SH-SY5Y (cell line): ENCODE results near the gene FBXO5.

ENCODE experiments used
- GATA2 ChIP-seq: IDR thresholded peaks from 2 replicates; pipeline ENCODE4 v1.6.1; 2011; ENCODE audit warnings: mild to moderate bottlenecking, low read depth, low read length
- GATA3 ChIP-seq: IDR thresholded peaks from 2 replicates; pipeline ENCODE4 v1.6.1; 2011; ENCODE audit warnings: low read depth, mild to moderate bottlenecking, low read length, moderate library complexity

FBXO5 gene

GRCh38 chr6:152977556-152977955 is 5.3 kb downstream of the FBXO5 start:
- TF ChIP-seq GATA2 (no peak), GATA3 (no peak)

DNA sequence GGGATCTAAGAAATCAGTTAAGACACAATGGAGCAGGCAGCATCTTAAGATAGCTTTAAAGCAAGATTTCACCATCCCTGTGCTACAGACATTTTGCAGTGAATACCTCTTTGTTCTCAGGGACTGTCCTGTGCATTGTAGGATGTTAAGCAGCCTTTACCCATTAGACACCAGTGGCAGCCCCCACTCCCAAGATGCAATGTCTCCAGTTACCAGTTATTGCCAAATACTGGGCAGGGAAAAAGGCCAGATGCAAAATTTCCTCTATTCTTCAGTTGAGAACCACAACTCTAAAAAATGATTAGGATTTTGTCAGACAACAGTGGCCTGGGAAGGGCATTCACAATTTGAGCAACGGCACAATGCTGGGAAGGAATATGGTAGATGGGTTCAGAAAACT is 6.1 kb downstream of the FBXO5 start:
- TF ChIP-seq GATA2 (no peak), GATA3 (no peak)

DNA sequence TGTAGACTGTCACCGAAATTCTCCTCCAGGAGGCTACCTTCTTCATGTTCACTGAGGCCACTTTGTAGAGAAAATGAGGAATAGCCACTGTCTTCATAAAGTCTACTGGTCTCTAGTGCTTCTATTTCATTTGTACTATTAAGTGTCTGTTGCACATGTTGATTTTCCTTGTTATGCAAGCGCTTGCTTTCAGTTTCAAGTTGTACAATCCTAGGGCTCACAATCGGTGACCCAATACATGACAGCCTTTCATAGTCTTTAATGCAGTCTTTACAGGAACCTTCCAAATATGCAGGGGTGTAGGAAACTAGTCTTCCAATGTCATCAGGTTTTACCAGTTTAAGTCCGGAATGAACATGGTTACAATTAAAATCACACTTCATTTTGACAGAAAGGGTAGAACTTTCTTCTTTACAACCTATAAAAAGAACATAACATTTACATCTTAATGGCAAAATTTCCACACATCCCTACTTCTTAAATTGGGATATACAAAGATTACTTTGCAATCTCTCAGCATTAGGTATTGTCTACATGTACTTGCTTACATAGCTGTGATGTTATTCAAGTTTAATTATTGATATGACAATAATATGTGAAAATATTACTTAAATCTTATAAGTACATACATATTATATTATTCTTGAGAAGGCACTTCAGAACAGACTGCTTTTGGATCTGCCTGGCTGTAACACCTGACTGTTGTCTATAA is 7.5 kb downstream of the FBXO5 start:
- TF ChIP-seq GATA3 (no peak), GATA2 (no peak)

DNA sequence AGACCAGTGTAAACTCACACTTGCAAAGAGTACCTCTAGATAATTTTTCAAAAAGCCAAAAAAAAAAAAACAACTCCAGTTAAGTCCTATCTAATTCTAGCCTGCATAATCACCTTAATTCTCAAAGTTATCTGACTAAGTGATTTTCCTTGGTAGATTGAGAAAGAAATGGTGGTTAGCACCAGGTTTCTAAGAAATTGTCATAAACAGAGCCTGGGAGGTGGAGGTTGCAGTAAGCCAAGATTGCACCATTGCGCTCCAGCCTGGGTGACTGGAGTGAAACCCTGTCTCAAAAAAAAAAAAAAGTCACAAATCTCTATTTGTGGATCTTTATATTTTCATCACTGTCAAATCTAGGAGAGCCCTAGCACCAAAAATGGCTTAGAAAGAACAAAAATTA is 8.9 kb downstream of the FBXO5 start:
- TF ChIP-seq GATA2 = no peak
- TF ChIP-seq GATA3 = no peak

DNA sequence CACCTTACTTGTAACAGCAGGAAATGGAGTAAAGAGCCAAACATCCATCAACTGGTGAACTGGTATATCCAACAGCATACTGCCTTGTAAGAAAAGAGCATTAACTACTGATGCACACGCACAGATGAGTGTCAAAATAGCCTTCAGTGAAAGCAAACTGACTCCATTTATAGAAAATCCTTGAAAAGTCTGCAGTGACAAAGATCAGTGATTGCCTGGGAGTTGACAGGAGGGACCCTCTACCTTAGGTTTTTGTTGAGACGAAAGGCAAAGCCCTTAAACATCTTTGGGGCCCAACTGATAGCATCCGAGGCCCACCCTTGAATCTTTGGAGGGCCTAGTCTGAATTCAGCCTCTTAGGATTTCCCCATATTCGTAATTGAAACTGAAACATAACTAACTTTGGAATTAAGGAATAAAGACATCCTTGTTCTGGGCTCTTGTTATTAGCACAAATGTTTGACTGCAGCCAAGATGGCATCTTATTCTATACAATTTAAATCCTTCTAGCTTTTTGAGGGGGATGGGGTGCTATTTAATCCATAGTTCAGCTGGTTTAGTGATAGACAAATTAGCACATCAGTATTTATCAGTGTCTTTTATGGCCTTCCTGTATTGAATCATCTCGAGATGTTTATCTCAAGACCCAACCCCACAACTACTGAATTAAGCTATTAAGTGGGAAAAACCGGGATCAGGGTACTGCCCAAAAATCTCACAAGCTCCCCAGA is 13.0 kb downstream of the FBXO5 start:
- TF ChIP-seq GATA3 (no peak), GATA2 (no peak)

DNA sequence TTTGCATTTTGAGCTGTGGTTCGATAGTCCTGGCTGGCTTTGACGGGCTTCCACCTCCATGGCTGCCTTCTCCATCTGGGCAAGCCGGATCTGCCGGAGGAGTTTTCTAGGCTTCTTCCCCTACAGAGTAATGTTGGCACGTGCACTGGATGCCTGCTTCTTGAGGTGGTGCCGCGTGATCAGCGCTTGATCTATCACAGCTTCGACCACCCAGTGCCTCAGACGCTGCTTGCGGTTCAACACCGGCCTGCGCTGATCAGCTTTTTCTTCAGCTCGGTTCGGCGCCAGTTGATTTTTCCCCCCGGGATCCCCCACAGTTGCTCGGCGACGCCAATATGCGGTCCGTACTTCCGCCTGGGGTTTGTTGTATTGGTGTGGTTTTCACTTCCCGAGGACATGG is 23.5 kb downstream of the FBXO5 start:
- TF ChIP-seq GATA3 (no peak), GATA2 (no peak)

- TF ChIP-seq GATA2 (no peak), GATA3 (no peak)
Measured at GRCh38 chr6:152957796-152958195, 25.0 kb downstream of the FBXO5 start.

GRCh38 chr6:152954443-152954842 is 28.4 kb downstream of the FBXO5 start:
- TF ChIP-seq GATA3 = no peak
- no peak for TF ChIP-seq GATA2

DNA sequence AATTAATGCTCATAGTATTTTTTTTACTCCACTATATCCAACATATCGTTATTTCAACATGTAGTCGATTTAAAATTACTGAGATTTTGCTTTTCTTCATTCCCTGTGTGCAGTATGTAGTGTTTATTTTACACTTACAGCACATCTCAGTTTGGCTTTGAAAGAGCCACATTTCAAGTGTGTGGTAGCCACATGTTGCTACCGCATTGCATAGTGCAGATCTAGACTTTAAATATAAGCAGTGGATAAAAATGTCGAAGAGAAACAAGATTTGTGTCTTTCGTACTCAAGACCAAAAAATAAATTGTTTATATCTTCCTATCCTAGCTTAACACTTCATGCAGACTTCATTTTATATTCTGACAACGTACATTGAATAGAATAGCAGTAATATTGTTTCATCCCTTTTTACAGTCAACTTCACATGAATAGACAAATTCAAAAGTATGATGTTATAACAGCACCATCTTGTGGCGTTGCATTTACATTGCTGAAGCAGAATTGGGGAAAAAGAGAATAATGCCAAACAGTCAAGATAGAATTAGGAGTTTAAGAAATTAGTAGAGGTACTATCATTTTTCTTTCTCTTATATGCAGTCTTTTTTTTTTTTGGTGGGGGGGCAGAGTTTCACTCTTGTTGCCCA is 29.9 kb downstream of the FBXO5 start:
- TF ChIP-seq GATA3 = no peak
- TF ChIP-seq GATA2 = no peak

DNA sequence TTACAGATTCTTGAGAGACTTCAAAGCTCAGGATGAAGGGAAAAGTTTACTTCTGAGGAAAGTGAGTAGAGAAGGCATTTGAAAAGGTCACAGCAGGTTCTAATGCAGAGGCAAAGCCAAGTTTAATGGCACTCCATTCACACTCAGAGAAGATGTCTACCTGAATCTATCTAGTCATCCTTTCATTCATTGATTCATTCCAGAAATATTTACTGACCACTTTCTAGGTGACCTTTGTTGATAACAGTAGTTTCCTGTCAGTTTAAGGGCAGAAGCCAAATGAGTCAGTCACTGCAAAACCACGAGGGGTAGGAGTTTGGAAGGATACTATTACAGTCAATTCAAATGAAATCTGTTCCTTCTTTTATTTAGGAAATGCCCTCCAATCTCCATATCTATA is 30.8 kb downstream of the FBXO5 start:
- TF ChIP-seq GATA2 (no peak), GATA3 (no peak)

DNA sequence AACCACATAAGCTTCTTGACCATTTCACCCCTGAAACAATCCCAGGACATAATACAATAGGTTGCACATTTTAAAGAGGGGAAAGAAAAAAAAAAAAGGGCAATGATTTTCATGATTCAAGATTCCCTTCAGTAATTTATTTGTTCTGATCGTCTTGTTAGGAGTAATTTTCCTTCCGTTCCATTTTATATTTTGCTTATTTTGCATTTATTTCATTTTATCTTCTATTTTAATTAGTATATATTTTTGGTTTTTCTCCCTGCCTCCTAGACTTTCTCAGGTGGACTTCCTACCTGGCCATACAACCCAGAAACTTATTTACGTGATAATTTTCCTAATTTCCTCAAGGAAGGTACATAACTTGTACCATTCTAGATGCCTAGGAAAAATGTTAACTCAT is 32.6 kb downstream of the FBXO5 start:
- no peak for TF ChIP-seq GATA2
- TF ChIP-seq GATA3 = no peak

DNA sequence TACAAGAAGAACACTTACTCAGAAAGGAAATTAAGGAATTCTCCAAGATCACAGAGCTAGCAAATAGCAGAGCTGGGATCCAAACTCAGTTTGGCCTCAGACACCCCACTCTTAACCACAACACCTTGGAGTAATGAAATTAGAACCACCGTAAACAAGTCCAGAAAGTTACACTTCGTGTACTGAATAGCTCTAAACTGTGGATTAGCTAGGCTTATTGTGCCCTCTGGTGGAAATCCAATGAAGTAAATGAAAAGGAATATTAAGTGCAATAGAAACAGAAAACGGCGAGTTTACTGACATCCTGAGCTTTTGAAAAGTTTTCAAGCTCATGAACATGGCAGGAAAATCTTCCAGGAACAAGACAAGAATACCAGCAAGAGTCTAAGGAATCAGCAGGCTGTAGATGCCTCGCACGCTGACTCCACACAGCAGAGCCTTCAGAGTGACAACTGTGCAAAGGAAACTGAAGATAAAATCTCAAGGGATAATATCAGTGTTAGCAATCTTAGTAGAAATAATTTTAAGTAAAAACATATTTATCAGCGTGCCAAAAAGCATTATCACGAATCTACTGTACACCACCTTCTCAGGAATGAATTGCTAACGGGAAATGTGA is 34.6 kb downstream of the FBXO5 start:
- TF ChIP-seq GATA3 = peak; percentile 20; the same call in 1 of the 2 replicates
- peak; percentile 46; the same call in 1 of the 2 replicates for TF ChIP-seq GATA2

GRCh38 chr6:152946995-152947394 is 35.8 kb downstream of the FBXO5 start:
- TF ChIP-seq GATA3 (no peak), GATA2 (no peak)

DNA sequence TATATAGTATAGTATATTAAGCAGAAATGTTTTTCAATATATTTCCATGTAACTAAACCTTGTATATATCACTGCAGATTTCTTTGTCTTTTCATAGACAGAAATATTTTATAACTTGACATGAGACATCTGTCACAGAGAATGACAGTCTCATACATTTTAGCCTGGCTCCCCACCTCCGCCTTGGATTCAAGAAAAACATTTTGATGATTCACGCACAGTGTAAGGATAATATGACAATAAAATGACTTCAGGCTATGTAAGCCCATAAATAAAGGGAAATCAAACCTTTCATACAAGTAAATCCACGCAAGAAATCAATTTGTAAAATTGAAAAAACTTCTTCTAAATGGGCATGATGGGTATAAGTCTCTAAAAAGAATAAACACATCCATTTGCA is 36.4 kb downstream of the FBXO5 start:
- TF ChIP-seq GATA3 (no peak), GATA2 (no peak)
